ENCODE results near the gene ZNF414.
"Not testable (repeated sequence)": the region's sequence is repeated elsewhere in the genome, so short reads cannot be mapped to it uniquely, and the experiment has no call there.

Gene ZNF414

DNA sequence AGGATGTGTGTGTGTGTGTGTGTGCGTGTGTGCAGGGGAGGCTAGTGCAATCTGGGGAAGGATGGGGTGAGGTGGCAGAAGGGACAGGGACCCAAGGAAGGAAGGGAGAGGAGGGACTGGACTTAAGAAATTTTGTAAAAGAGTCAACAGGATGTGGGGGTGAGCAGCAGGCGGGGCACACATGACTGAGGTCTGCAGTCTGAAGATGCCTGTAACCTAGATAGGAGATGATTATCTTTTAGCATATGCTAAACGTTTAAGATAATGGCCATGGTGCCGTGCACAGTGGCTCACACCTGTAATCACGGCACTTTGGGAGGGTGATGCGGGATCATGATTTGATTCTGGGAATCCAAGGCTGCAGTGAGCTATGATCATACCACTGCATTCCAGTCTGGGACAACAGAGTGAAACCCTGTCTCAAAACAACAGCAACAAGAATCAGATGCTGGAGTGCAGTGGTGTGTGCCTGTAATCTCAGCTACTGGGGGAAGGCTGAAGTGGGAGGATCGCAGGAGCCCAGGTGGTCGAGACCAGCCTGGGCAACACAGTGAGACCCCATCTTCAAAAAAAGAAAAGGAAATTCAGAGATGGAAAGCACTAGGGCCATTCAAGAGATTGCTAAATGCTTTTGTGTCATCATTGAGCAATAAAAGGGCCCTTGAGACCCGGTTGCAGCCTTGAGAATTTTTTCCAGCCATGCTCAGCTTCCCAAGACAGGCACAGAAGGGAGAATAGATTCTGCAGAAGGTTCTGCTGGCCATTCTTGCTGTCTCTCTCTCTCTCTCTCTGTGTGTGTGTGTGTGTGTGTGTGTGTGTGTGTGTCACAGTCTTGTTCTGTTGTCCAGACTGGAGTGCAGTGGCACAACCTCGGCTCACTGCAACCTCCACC is 3.8 kb upstream of the ZNF414 start:
- DNase-seq (ENCODE audit: low spot score): no peak

DNA sequence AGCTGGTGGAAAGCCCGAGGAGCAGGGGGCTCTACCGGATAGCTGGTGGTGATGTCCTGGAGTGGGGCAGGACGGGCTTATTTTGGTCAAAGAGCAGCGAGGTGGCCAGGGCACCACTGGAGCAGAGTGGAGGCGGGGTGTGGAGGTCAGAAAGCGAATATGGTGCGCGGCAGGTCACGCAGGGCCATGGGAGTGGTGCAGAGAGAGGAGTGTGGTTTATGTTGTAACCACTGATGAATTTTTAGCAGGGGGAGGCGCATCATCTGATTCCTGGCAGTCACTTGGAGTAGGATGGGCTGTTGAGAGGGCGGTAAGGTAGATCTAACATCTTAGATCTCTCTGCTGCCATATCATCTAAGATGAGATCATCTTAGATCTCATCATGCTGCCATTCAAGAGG is 1.4 kb upstream of the ZNF414 start:
- DNase-seq (ENCODE audit: low spot score): no peak

DNA sequence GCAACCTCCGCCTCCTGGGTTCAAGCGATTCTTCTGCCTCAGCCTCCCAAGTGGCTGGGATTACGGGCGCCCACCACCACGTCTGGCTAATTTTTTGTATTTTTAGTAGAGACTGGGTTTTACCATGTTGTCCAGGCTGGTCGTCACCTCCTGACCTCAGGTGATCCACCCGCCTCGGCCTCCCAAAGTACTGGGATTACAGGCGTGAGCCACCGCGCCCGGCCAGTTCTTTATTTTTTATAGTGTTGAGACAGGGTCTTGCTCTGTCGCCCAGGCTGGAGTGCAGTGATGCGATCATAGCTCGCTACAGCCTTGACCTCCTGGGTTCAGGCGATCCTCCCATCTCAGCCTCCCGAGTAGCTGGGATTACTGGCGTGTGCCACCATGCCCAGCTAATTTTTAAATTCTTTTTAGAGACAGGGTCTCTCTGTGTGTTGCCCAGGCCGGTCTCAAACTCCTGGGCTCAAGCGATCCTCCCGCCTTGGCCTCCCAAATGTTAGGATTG is 590 bp upstream of the ZNF414 start:
- DNase-seq (ENCODE audit: low spot score): not testable (repeated sequence)

DNA sequence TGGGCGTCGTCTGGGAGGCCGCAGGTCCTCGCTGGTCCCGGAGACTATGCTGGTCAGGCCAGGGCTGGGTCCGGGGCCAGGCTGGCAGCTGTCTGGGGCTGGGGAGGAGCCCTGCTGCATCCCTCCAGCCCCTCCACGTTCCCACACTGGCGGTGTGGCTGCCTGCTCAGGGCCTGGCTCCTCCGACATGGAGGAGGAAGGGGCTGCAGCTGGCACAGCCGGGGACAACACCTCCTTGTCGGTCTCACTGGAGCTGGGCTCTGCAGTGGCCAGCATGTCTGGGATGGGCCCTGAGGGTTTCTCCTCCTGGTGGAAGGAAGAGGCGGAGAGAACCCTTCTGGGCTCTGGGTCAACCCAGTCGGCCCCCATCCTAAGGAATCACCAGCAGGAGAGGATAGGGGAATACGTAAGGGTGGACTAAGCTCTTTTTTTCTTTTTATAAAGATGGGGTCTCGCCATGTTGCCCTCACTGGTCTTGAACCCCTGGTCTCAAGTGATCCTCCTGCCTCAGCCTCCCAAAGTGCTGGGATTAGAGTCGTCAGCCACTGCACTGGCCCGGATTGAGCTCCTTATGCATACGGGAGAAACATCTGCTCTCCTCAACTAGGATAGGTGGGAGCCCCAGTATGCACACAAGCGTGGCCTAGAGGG is 806 bp downstream of the ZNF414 start:
- no peak for DNase-seq (ENCODE audit: low spot score)

GRCh38 chr19:8512115-8512967 is 1.6 kb downstream of the ZNF414 start:
- no peak for DNase-seq (ENCODE audit: low spot score)

- no peak for DNase-seq (ENCODE audit: low spot score)
Measured at GRCh38 chr19:8511573-8512101, 2.3 kb downstream of the ZNF414 start.

- DNase-seq (ENCODE audit: low spot score): no peak
Measured at GRCh38 chr19:8510589-8511115, 3.3 kb downstream of the ZNF414 start.

- no peak for DNase-seq (ENCODE audit: low spot score)
Measured at GRCh38 chr19:8506402-8506957, 7.5 kb downstream of the ZNF414 start.

GRCh38 chr19:8505680-8506401 is 8.1 kb downstream of the ZNF414 start:
- DNase-seq (ENCODE audit: low spot score): peak; percentile 93

GRCh38 chr19:8504919-8505318 is 9.0 kb downstream of the ZNF414 start:
- no peak for DNase-seq (ENCODE audit: low spot score)

DNA sequence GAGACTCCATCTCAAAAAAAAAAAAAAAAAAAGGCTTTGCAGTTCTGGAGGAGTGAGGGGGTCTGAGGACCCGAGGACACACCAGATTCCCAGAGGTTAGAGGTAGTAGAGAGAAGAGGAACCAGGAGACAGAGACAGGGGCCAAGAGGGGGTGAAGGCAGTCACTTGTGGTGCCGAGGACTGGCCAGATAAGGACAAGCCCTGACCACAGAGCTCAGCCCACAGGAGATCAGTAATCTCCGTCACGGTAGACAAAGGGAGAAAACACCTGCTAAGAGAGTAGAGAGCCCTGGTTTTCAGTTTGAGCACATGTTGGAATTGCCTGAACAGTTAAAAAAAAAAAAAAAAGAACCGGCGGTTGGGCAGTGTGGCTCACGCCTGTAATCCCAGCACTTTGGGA is 9.8 kb downstream of the ZNF414 start:
- no peak for DNase-seq (ENCODE audit: low spot score)

- DNase-seq (ENCODE audit: low spot score): no peak
Measured at GRCh38 chr19:8503510-8503909, 10.5 kb downstream of the ZNF414 start.

GRCh38 chr19:8501981-8502380 is 12.0 kb downstream of the ZNF414 start:
- no peak for DNase-seq (ENCODE audit: low spot score)

DNA sequence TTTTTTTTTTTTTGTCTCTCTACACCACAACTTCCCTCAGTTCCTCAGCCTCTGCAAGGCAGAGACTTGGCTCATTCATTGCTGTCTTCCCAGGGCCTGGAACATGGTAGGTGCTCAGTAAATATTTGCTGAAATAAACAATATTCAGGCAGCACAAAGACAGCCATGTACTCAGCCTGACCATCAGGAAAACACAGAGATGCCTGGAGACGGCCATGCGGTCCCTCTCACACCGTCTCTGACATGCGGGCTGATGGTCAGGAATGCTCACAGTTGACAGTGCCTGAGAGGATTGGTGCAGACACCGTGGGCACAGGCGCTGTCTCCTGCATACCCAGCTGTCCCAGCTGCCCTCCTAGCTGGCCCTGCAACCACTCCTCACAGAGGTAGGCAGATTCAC is 12.5 kb downstream of the ZNF414 start:
- no peak for DNase-seq (ENCODE audit: low spot score)

DNA sequence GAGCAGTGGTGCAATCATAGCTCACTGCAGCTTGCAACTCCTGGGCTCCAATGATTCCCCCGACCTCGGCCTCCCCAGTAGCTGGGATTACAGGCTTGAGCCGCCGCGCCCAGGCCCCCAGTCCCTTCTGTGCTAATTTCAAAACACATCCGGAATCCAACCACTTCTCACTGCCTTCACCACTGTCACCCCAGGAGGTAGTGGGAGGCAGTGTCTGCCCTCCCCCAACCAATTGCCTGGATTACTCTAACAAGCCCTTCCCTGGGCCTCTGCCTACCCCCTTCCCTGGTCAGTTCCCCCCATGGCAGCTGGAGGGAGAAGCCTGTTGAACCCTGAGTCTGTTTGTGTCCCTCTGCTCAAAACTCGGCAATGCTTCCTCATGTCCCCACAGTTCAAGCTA is 13.8 kb downstream of the ZNF414 start:
- no peak for DNase-seq (ENCODE audit: low spot score)

DNA sequence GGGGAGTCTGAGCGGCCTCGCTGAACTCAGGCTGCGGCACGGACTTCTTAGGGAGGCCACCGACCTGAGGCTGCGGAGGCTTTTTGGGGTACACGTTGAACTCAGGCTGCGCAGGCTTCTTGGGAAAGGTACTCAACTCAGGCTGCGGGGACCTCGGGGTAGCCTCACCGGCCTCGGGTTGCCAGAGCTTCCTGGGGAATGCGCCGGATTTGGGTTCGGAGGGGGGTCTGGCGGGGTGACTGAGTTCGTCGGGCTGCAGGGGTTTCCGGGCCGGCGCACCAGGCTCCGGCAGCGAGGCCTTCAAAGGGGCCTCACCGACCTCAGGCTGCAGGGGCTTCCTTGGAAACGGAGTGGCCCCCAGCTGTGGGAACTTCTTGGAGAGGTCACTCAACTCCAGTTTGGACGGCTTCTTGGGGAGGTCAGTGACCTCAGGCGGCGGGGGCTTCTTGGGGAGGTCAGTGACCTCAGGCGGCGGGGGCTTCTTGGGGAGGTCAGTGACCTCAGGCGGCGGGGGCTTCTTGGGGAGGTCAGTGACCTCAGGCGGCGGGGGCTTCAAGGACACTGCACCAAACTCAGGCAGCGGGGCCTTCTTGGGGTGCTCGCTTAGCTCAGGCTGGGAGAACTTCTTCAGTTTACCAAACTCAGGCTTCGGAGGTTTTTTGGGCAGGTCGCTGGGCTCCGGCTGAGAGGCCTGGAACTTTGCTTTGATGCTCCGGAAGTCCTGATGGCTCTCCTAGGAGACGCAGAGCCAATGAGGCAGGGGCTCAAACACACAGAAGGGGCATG is 14.7 kb downstream of the ZNF414 start:
- DNase-seq (ENCODE audit: low spot score): no peak

DNA sequence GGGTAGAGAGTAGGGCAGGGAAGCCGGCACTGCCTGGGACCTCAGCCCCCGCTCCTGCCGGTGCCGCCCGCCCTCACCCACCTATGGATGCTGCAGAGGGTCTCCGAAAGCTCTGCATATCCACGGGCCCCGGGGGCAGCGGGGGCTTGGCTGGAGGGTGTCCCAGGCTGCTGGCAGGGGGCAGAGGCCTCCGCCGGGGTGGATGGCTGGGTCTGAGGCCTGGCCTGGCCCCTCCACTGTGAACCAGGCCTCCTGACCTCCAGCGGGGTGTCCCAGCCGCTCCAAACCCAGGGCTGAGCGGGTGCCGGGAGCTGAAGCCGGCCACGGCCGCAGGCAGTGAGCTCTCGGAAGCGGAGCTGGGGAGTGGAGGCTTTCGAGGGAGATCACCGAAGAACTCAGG is 15.7 kb downstream of the ZNF414 start:
- no peak for DNase-seq (ENCODE audit: low spot score)

- DNase-seq (ENCODE audit: low spot score): no peak
Measured at GRCh38 chr19:8494158-8494557, 19.8 kb downstream of the ZNF414 start.

DNA sequence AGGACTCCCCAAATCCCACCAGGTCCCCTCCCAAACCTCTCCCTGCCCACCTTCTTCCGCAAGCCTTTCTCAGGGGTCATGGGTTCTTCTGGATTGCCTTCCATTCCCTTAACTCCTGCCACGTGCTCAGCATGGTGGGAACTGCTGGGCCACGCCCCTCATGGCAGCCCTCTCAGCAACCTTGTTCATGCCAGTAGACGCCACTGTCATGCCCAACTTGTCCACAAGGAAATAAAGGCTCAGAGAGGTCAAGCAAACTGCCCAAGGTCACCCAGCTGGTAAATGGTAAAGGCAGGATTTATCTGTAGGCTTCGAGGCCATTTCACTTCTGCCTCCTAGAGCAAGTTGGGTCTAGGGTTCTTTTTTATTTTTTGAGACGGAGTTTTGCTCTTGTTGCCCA is 22.4 kb downstream of the ZNF414 start:
- DNase-seq (ENCODE audit: low spot score): no peak

DNA sequence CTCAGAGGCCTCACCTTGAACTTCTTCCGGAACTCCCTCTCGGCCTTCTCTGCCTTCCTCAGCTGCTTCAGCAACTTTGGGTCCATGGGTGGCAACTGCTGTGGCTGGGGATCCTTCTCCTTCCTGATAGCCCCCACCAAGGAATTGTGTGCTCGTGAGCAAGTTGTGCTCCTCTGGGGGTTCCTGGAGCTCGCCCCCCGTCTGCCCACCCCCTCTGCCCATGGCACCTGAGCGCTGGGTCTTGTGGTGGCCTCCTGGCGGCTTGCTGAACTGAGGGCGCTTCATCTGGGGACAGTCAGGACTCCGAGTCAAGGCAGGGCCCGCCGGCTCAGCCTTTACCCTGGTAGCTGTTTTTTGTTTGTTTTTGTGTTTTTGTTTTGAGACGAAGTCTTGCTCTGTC is 23.1 kb downstream of the ZNF414 start:
- DNase-seq (ENCODE audit: low spot score): no peak

All from D341Med (cell line).